H1 (cell line): ENCODE measurements around the gene TEX28. TPM values are rescaled to one million over a fixed set of nuclear protein-coding genes. Genes with fewer than 3 reads are reported as not detected.

Source experiments
- CTCF ChIA-PET: fragments of 300-600 bp; sonication (Branson Sonifier 250); formaldehyde crosslinking; loops from one replicate; lab custom pipeline; 2021; ENCODE audit not compliant: partially characterized antibody; lab: Charles Lee
- POLR2A ChIA-PET: fragments of 300-600 bp; sonication (Branson Sonifier 250); formaldehyde crosslinking; loops from one replicate; lab custom pipeline; 2021; ENCODE audit warnings: inconsistent platforms; ENCODE audit not compliant: partially characterized antibody; lab: Charles Lee
- DNase-seq, 2 experiments: peaks; one replicate each; pipeline versions ENCODE4 v3.0.0 to v3.0.0-alpha.2; 2010 to 2022; ENCODE audit warnings: low spot score in 2 of 2, low read depth in 1 of 2, mixed read lengths in 1 of 2
- FAIRE-seq: peaks from 2 replicates; lab custom pipeline; 2011; peaks lifted over from hg19 to GRCh38; lab: Jason Lieb, UNC
- H2AFZ ChIP-seq: 2 replicates; pipeline ENCODE4 v1.8.1; 2012; ENCODE audit warnings: low read length, inconsistent platforms
- H2AK5ac ChIP-seq: 2 replicates; pipeline ENCODE4 v1.6.1; 2013; ENCODE audit warnings: low read depth, low read length
- H2BK120ac ChIP-seq: replicated peaks from 2 replicates; pipeline ENCODE3; 2013; ENCODE audit warnings: low read depth, low read length, inconsistent platforms
- H2BK12ac ChIP-seq: 2 replicates; pipeline ENCODE4 v1.6.1; 2013; ENCODE audit warnings: low read depth, low read length
- H2BK15ac ChIP-seq: 2 replicates; pipeline ENCODE4 v1.6.1; 2013; ENCODE audit warnings: low read length
- H2BK20ac ChIP-seq: 2 replicates; pipeline ENCODE4 v1.6.1; 2013; ENCODE audit warnings: low read length
- H2BK5ac ChIP-seq: 2 replicates; pipeline ENCODE4 v1.6.1; 2013; ENCODE audit warnings: low read depth, low read length
- H3K14ac ChIP-seq: 2 replicates; pipeline ENCODE4 v1.6.1; 2013; ENCODE audit warnings: inconsistent platforms; ENCODE audit not compliant: insufficient read length
- H3K18ac ChIP-seq: 2 replicates; pipeline ENCODE4 v1.6.1; 2013; ENCODE audit warnings: low read length; ENCODE audit errors: extremely low read depth
- H3K23ac ChIP-seq: 2 replicates; pipeline ENCODE4 v1.6.1; 2013; ENCODE audit warnings: inconsistent platforms; ENCODE audit not compliant: insufficient read length
- H3K23me2 ChIP-seq: 2 replicates; pipeline ENCODE4 v1.6.1; 2013; ENCODE audit warnings: low read depth, low read length
- H3K27ac ChIP-seq: 2 replicates; pipeline ENCODE4 v1.6.1; 2011; ENCODE audit warnings: low read depth, low read length, inconsistent platforms
- H3K27me3 ChIP-seq, 4 experiments: replicated peaks in 1 of 4; 1 replicate in 1 of 4; 2 replicates in 3 of 4; pipeline versions ENCODE4 v1.6.1 to v1.8.1; 2011 to 2013; ENCODE audit warnings: low read length in 3 of 4, mild to moderate bottlenecking in 3 of 4, inconsistent platforms in 2 of 4, mixed read lengths in 2 of 4, moderate library complexity in 1 of 4; ENCODE audit not compliant: control insufficient read depth in 3 of 4, insufficient read depth in 3 of 4; ENCODE audit errors: extremely low read depth in 1 of 4
- H3K36me3 ChIP-seq, 4 experiments: 2 replicates each; pipeline versions ENCODE4 v1.6.1 to v1.8.1; 2011 to 2013; ENCODE audit warnings: mild to moderate bottlenecking in 4 of 4, low read length in 3 of 4, moderate library complexity in 2 of 4, control low read depth in 1 of 4, inconsistent platforms in 1 of 4; ENCODE audit not compliant: insufficient read depth in 4 of 4, control insufficient read depth in 2 of 4
- H3K4ac ChIP-seq: replicated peaks from 2 replicates; pipeline ENCODE3; 2013; ENCODE audit warnings: low read length, low read depth, mixed read lengths, inconsistent platforms; ENCODE audit not compliant: insufficient read length
- H3K4me1 ChIP-seq, 4 experiments: replicated peaks in 1 of 4; 1 replicate in 1 of 4; 2 replicates in 3 of 4; pipeline versions ENCODE4 v1.6.1 to v1.8.1; 2011 to 2013; ENCODE audit warnings: low read length in 3 of 4, inconsistent platforms in 2 of 4, mixed read lengths in 1 of 4; ENCODE audit not compliant: insufficient read depth in 4 of 4, control insufficient read depth in 3 of 4
- H3K4me2 ChIP-seq, 2 experiments: 2 replicates each; pipeline versions ENCODE4 v1.6.1 to v1.8.1; 2011 to 2013; ENCODE audit warnings: low read depth in 2 of 2, low read length in 2 of 2, control low read depth in 1 of 2, inconsistent platforms in 1 of 2, mild to moderate bottlenecking in 1 of 2; ENCODE audit not compliant: insufficient read depth in 1 of 2
- H3K4me3 ChIP-seq, 4 experiments: fragments of 200-600, 300-600 bp in 1 of 4; sonication (generic), shearing (Covaris generic), sonication (Bioruptor Twin) in 1 of 4; 2 replicates each; pipeline versions ENCODE4 v1.5.1 to v1.8.1; 2011 to 2016; ENCODE audit warnings: low read length in 4 of 4, low read depth in 3 of 4, control low read depth in 2 of 4, inconsistent platforms in 2 of 4, mild to moderate bottlenecking in 2 of 4, mixed read lengths in 1 of 4, moderate library complexity in 1 of 4; ENCODE audit not compliant: insufficient read depth in 2 of 4; ENCODE audit errors: extremely low read depth in 1 of 4
- H3K56ac ChIP-seq: replicated peaks from 2 replicates; pipeline ENCODE3; 2013; ENCODE audit warnings: low read depth, mild to moderate bottlenecking, mixed read lengths, low read length, inconsistent platforms; ENCODE audit not compliant: insufficient read length
- H3K79me1 ChIP-seq: 2 replicates; pipeline ENCODE4 v1.6.1; 2013; ENCODE audit warnings: low read depth, low read length, control low read depth
- H3K79me2 ChIP-seq, 2 experiments: 2 replicates each; pipeline versions ENCODE4 v1.6.1 to v1.8.1; 2012 to 2013; ENCODE audit warnings: low read length in 2 of 2, mild to moderate bottlenecking in 2 of 2, inconsistent platforms in 1 of 2; ENCODE audit not compliant: insufficient read depth in 2 of 2, control insufficient read depth in 1 of 2
- H3K9ac ChIP-seq, 4 experiments: replicated peaks in 1 of 4; 1 replicate in 1 of 4; 2 replicates in 3 of 4; pipeline versions ENCODE4 v1.6.1 to v1.8.1; 2011 to 2013; ENCODE audit warnings: low read depth in 3 of 4, low read length in 3 of 4, control low read depth in 2 of 4, mild to moderate bottlenecking in 2 of 4, moderate library complexity in 2 of 4, inconsistent platforms in 1 of 4; ENCODE audit errors: extremely low read depth in 1 of 4
- H3K9me3 ChIP-seq, 2 experiments: 2 replicates each; pipeline versions ENCODE4 v1.6.1 to v1.8.1; 2012 to 2013; ENCODE audit warnings: mild to moderate bottlenecking in 2 of 2, moderate library complexity in 2 of 2, control low read depth in 1 of 2, inconsistent platforms in 1 of 2, low read depth in 1 of 2, low read length in 1 of 2, mixed read lengths in 1 of 2; ENCODE audit not compliant: insufficient read depth in 2 of 2
- H4K20me1 ChIP-seq, 2 experiments: replicated peaks in 1 of 2; 2 replicates each; pipeline versions ENCODE3 to v1.8.1; 2011 to 2013; ENCODE audit warnings: inconsistent platforms in 2 of 2, low read length in 2 of 2, mild to moderate bottlenecking in 1 of 2; ENCODE audit not compliant: insufficient read depth in 2 of 2, control insufficient read depth in 1 of 2
- H4K5ac ChIP-seq: 2 replicates; pipeline ENCODE4 v1.6.1; 2013; ENCODE audit warnings: low read length, low read depth, mixed read lengths, inconsistent platforms; ENCODE audit not compliant: insufficient read length
- H4K8ac ChIP-seq: 2 replicates; pipeline ENCODE4 v1.8.0; 2013; ENCODE audit warnings: mild to moderate bottlenecking, moderate library complexity, low read length, inconsistent platforms; ENCODE audit not compliant: insufficient read depth; ENCODE audit errors: extremely low read depth
- H4K91ac ChIP-seq: replicated peaks from 2 replicates; pipeline ENCODE3; 2013; ENCODE audit warnings: low read length, mixed read lengths, inconsistent platforms; ENCODE audit not compliant: insufficient read length
- RAD21 ChIP-seq, 2 experiments: IDR thresholded peaks in 1 of 2; conservative IDR thresholded peaks in 1 of 2; 2 replicates each; pipeline ENCODE4 v1.6.1; 2011; ENCODE audit warnings: low read depth in 2 of 2, low read length in 2 of 2, improper control_type of control experiment in 1 of 2, inconsistent platforms in 1 of 2, mild to moderate bottlenecking in 1 of 2, moderate library complexity in 1 of 2
- SIX5 ChIP-seq: IDR thresholded peaks from 2 replicates; pipeline ENCODE4 v1.6.1; 2011; ENCODE audit warnings: mild to moderate bottlenecking, low read depth, low read length
- WGBS, 2 experiments: shearing (Covaris generic) in 1 of 2; methylation state at CpG; one replicate each; pipeline versions ENCODE4 v1.1.6 to v1.1.7; 2013 to 2015; ENCODE audit warnings: low lambda C conversion rate in 2 of 2, mixed read lengths in 2 of 2, inconsistent platforms in 1 of 2, low coverage in 1 of 2, missing lambda C conversion rate in 1 of 2; ENCODE audit not compliant: insufficient replicate concordance in 2 of 2, insufficient coverage in 1 of 2, insufficient read length in 1 of 2; ENCODE audit errors: extremely low coverage in 1 of 2, missing lambda C conversion rate in 1 of 2; 5-methylcytosine and 5-hydroxymethylcytosine counted together
- polyA plus RNA-seq, 7 experiments: library from polyadenylated mRNA; depleted of rRNA in 3 of 7; stranded (reverse) in 5 of 7; unstranded in 2 of 7; fragments of >200 nt in 5 of 7; fragments of 200-250 nt in 2 of 7; gene quantifications; 1 replicate in 5 of 7; 2 replicates in 1 of 7; 4 replicates in 1 of 7; pipeline versions ENCODE4 v1.2.1 to v1.2.3, GENCODE V29; 2011 to 2013; ENCODE audit warnings: missing spikeins in 2 of 7, mixed read lengths in 2 of 7
- total RNA-seq: library from RNA; stranded (reverse); fragmentation: NEBNext Ultra II Directional; extraction: Animal tissue kit (Norgen Biotek cat#: 25700); gene quantifications from 2 replicates; pipeline ENCODE4 v1.2.1, GENCODE V29; 2021
- TF ChIP-seq, protein P1 (sequence below): IDR thresholded peaks from 2 replicates; pipeline ENCODE4 v1.6.1; 2012; ENCODE audit warnings: inconsistent platforms
- TF ChIP-seq, protein P2 (sequence below): IDR thresholded peaks from 2 replicates; pipeline ENCODE4 v1.6.1; 2011; ENCODE audit warnings: low read length, improper control_type of control experiment

The TEX28 gene
- total and polyA plus RNA-seq, 2 of the 8 experiments (the other 6 are each of a cell fraction or from before 2014, with no cell fraction given), result not detected

DNA sequence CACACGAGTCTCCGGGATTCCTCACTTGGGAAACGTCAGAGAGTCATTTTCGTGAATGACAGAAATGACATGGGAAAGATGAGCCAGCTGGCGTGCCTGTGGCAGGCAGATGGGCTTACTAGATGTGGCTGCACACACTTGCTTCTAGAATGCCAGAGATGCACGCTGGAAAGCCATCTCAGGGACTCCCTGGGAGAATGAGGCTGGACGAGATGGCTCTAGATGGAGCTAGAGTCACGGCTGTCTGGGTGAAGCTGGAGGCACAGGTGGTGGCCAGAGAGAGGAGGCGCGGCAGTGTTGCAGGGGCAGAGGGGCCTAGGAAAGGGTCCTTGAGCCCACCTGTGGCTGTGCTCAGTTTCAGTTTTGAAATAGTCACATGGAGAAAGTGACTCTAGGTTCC, 26.7 kb upstream of the TEX28 start:
- Histone ChIP-seq H4K8ac (no peak overlapping the region), H3K23ac (no peak overlapping the region), H3K79me2 (no peaks in the 10 kb centered on the region), H3K4me3 (no peak overlapping the region), H3K79me1 (no peaks in the 10 kb centered on the region), H3K23me2 (no peaks in the 10 kb centered on the region), H4K5ac (no peak overlapping the region), H3K9ac (no peak overlapping the region), H2AFZ (no peak overlapping the region), H3K18ac (no peak overlapping the region), H4K91ac (no peak overlapping the region), H3K27ac (no peak overlapping the region), H3K14ac (no peak overlapping the region), H2BK15ac (no peak overlapping the region), H4K20me1 (no peaks in the 10 kb centered on the region), H3K9me3 (no peaks in the 10 kb centered on the region), H3K4me1 (no peaks in the 10 kb centered on the region), H2AK5ac (no peak overlapping the region), H3K4ac (no peak overlapping the region), H2BK120ac (no peak overlapping the region), H2BK20ac (no peak overlapping the region), H2BK12ac (no peak overlapping the region), H2BK5ac (no peak overlapping the region), H3K56ac (no peak overlapping the region), H3K4me2 (no peak overlapping the region), H3K27me3 (no peaks in the 10 kb centered on the region), H3K36me3 (no peaks in the 10 kb centered on the region)
- 80% methylated on average over 5 of the region's 10 CpGs; no CpG with 5 or more reads in 1 of the 2 experiments for WGBS, 2 experiments
- CTCF ChIA-PET, result interaction anchor here (0.7 to 1.7 kb wide), 3 partner anchors 10 to 14 kb away, joined by 3 to 5 read pairs (median 4); no protein-coding TSS in a partner anchor
- no peak for FAIRE-seq
- TF ChIP-seq RAD21 (IDR thresholded peaks at IDR 0.05 in 1 of 2, conservative IDR thresholded peaks at IDR 0.05 in 1 of 2; ENCODE audit: low read depth in 2 of 2, low read length in 2 of 2), result peak in 1 of 2 experiments; percentile 33; a peak in 1 of 4 replicates
- TF ChIP-seq, protein P1, sequence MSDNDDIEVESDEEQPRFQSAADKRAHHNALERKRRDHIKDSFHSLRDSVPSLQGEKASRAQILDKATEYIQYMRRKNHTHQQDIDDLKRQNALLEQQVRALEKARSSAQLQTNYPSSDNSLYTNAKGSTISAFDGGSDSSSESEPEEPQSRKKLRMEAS, result no peak
- no peak for TF ChIP-seq SIX5
- TF ChIP-seq, protein P2, sequence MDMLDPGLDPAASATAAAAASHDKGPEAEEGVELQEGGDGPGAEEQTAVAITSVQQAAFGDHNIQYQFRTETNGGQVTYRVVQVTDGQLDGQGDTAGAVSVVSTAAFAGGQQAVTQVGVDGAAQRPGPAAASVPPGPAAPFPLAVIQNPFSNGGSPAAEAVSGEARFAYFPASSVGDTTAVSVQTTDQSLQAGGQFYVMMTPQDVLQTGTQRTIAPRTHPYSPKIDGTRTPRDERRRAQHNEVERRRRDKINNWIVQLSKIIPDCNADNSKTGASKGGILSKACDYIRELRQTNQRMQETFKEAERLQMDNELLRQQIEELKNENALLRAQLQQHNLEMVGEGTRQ, result no peak
- POLR2A ChIA-PET, result no interaction called here
- no peak for DNase-seq
